HG02884 (cell line): ENCODE data around the gene NKIRAS1.
"Not testable (repeated sequence)": the region's sequence is repeated elsewhere in the genome, so short reads cannot be mapped to it uniquely, and the experiment has no call there.

Experiments
- ATAC-seq: cut with Tn5 transposase; IDR thresholded peaks from one replicate; pipeline ENCODE4 v1.9.1; 2021; ENCODE audit warnings: mild to moderate bottlenecking, moderate library complexity; ENCODE audit not compliant: unreplicated experiment

Gene NKIRAS1

DNA sequence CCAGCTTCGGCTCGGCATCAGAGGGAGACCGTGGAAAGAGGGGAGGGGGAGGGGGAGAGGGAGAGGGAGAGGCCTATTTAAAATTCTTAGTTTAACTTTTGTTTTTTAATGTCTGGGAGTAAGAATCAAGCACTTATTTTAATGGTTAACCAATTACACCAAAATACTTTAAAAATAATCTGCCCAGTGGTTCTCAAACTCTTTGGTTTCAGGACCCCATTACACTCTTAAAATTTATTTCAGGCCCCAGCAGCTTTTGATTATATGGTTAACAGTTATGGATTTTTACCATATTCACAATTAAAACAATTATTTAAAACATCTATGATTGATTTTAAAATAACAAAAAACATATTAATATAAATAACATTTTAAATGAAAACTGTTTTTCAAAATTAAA lies 44.5 kb downstream of the NKIRAS1 start:
- ATAC-seq = no peak

DNA sequence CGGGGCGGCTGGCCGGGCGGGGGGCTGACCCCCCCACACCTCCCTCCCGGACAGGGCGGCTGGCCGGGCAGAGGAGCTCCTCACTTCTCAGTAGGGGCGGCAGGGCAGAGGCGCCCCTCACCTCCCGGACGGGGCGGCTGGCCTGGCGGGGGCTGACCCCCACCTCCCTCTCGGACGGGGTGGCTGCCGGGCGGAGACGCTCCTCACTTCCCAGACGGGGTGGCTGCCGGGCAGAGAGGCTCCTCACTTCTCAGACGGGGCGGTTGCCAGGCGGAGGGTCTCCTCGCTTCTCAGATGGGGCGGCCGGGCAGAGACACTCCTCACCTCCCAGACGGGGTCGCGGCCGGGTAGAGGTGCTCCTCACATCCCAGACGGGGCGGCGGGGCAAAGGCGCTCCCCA lies 45.4 kb downstream of the NKIRAS1 start:
- ATAC-seq = not testable (repeated sequence)

- not testable (repeated sequence) for ATAC-seq
Measured at GRCh38 chr3:23870663-23871043, 46.1 kb downstream of the NKIRAS1 start.

DNA sequence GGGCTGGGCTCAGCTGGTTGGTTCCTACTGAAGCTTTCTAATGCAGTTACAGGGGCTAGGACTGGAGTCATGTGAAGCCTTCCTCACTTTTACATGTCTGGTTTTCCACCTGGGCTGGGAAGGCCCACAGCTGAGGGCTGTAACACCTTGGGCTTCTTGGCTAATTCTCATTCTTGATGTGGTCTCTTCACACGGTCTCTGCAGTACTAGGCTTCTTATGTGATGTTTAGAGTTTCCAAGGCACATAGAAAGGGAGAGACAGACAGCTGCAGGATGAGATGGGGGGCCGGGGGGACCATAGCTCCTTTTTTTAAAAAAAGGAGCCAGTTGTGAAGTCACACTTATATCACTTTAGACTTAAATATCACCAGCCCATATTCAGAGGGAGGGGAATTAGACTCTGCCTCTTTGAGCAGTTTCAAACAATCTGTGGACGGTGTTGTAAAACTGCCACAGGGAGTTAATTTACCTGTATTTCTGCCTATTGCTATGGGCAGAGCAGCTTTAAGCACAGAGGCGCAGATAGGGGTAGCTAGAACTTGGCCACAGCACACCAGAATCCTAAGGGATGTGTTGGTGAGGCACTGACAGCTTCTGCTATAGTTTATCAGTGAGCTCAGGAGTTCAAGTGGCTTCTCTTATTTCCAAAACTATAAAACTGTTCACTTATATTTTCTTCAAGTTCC lies 46.7 kb downstream of the NKIRAS1 start:
- ATAC-seq = no peak

- ATAC-seq = no peak
Measured at GRCh38 chr3:23867838-23868237, 49.0 kb downstream of the NKIRAS1 start.

- no peak for ATAC-seq
Measured at GRCh38 chr3:23867400-23867799, 49.4 kb downstream of the NKIRAS1 start.

DNA sequence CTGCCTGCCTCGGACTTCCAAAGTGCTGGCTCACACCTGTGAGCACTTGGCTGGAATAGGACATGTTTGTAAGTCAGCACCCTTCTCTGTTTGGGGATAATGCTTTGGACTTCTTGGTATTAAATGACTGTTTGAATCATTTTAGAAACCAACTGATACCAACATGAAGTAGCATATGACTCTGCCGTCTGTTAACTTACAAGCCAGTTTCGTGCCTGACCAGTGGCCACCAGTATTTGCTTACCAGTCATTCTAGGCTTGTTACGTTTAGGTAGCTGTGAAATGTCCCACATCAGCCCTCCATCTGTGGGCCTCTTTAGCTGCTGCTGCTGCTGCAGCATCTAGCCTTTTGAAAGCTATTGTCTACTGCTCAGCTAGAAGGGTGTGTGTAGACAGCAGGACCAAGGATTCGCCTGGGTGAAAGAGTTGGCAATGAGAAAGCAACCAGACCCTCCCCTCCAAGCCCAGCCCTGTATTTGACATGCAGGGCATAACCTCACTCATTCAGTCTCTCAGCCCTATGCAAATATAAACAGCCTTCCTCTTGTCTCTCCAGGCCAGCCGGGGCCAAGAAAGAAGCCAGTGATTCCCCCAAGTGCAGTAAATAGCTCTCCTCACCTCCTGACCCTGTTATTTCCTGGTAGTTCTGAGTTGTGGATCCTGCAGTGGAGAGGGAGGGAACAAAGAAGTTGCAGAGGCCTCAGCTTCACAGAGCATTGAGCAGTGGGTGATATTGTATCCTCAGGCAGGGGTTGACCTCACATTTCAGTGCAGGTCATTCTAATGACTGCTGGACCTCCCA lies 51.0 kb downstream of the NKIRAS1 start:
- peak; percentile 86 for ATAC-seq

DNA sequence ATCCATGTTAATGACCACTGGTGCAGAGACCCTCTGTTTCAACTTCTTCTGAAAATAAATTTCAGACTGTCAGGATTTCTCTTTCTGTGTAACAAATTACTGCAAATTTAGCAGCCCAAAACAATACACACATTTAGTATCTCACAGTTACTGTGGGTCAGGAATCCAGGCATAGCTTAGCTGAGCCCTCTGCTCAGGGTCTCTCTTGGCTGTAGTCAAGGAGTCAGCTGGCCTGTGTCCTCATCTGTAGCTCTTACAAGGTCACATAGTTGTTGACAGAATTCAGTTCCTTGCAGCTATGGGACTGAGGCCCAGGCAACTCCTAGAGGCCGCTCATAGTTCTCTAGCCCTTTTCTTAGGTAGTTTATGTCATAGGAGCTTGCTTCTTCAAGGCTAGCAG lies 51.9 kb downstream of the NKIRAS1 start:
- ATAC-seq = no peak

GRCh38 chr3:23863060-23863459 lies 53.7 kb downstream of the NKIRAS1 start:
- no peak for ATAC-seq

DNA sequence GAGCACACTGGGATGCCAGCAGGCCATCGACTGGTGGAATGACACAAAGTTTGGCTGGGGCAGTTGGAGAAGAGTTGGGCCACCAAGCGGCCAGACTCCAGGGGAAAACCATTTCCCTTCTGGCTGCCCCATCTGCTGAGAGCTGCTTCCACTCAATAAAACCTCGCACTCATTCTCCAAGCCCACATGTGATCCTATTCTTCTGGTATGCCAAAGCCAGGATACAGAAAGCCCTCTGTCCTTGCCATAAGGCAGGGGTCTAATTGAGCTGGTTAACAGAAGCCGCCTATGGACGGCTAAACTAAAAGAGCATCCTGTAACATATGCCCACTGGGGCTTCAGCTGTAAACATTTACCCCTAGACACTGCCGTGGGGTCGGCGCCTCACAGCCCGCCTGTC lies 55.1 kb downstream of the NKIRAS1 start:
- no peak for ATAC-seq

DNA sequence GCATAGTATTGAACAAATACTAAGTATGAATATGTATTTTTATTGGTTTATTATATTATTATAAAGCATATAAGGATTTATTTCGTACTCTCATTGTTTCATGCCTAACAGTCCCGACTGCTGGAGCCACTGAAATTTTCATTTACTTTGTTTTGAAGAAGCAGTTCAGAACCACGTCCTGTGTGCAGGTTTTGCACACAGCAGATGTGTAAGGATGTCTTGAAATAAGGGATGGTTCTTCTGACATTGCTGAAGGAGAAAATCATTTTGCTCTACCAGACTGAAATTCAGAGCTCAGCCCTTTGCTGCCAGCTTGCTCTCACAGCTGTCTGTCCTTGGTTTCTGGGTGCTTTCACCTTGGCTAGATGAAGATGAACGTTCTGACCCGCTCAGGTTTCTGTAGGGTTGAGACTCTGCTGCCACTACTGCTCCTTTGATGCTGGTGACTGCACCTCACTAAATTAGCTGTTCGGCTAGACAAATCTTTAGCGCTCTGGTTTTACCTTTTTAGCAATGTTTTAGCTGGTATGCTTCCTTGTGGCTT lies 56.9 kb downstream of the NKIRAS1 start:
- no peak for ATAC-seq

- ATAC-seq = no peak
Measured at GRCh38 chr3:23859012-23859743, 57.6 kb downstream of the NKIRAS1 start.

DNA sequence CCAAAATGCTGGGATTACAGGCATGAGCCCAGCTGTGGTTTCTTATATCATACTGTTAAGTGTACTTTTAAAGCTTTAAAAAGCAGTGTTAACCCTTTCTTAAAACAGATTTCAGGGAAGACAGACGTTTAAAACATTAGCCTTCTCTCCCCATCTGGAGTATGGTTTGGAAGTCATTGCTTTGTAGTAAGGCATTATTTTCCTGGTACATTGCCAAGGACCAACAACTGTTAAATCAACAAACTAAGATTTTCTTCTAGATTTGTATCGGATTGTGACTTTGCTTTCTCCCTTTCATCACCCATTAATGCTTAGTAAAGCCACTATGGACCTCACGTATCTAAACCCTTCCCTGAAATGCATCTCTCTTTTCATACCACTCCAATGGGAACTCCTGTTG lies 60.5 kb downstream of the NKIRAS1 start:
- no peak for ATAC-seq

DNA sequence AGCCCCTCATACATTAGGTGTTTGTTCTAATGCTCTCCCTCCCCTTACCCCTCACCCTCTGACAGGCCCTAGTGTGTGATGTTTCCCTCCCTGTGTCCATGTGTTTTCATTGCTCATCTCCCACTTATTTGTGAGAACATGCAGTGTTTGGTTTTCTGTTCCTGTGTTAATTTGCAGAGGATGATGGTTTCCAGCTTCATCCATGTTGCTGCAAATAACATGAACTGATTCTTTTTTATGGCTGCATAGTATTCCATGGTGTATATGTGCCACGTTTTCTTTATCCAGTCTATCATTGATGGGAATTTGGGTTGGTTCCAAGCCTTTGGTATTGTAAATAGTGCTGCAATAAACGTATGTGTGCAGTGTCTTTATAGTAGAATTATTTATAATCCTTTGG lies 67.3 kb downstream of the NKIRAS1 start:
- ATAC-seq = not testable (repeated sequence)

DNA sequence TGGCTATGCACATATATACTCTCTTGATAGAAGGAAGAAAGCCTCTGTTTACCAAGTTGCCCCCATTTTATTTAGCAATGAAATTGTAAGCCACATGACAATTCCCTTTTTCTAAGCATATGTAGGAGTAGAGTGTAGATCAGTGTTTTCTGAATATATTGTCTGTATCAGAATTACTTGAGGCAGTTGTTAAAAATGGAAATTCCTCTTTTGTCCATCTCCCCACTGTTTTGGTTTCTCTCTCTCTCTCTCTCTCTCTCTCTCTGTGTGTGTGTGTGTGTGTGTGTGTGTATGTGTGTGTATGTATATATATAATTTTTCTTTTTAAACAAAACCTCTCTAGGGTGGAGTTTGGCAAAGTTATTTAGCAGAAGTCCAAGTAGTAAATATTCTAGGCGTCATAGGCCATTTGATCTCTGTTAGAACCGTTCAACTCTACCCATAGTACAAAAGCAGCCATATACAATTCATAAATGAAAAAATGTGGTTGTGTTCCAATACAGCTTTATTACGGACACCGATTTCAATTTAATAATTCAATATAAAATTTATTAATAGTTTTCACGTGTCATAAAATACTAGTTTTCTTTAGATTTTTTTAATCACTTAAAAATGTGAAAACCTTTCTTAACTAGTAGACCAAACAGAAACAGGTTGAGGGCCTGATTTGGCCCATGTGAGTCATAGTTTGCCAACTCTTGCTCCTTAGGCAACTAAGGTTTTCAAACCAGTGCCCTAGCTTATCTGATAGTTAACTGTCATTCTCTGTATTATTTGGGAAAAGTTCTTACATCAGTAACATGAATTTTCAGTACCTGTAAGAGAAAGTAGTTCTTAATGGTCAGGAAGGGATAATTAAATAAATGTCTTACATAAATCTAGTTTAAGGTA lies 71.2 kb downstream of the NKIRAS1 start:
- ATAC-seq = no peak

DNA sequence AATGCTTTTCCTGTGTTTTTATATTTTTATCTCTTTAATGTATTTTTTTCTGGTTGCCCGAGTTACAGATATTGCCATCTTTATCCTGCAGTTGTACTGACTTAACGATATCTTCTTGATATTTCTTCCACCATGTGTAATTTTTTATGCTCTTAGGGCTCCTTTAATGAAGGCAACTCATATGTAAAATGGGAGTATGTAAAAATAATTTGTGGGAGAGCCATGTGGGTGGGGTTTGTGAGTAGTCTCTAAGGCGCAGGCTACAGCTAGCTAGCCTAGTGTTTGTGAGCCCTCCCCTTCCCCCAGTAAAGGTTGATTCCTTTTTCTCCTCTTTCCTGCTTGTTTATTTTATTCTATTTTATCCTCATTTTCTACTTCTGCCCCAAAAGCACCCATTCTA lies 72.9 kb downstream of the NKIRAS1 start:
- no peak for ATAC-seq
